HG02981 (cell line): ENCODE results near the gene PCDHB11.
"Not testable (repeated sequence)": the region's sequence is repeated elsewhere in the genome, so short reads cannot be mapped to it uniquely, and the experiment has no call there.

Source experiments
- ATAC-seq: cut with Tn5 transposase; IDR thresholded peaks from one replicate; pipeline ENCODE4 v1.9.1; 2021; ENCODE audit warnings: mild to moderate bottlenecking, moderate library complexity; ENCODE audit not compliant: unreplicated experiment

The PCDHB11 gene

GRCh38 chr5:141199359-141200235 lies at the start of gene PCDHB11:
PCDHB11 (plus strand) TSS chr5:141199627; CDS start chr5:141199775, 148 bp downstream.
- ATAC-seq, result no peak

- ATAC-seq, result no peak
Observed at GRCh38 chr5:141149812-141150211, 49.6 kb upstream of the PCDHB11 start, which contains the start of gene PCDHB6. PCDHB6 (plus strand) TSS chr5:141150057; CDS start chr5:141150258, 201 bp downstream.

- ATAC-seq, result no peak
Observed at GRCh38 chr5:141150224-141150992, 49.0 kb upstream of the PCDHB11 start.

- no peak for ATAC-seq
Observed at GRCh38 chr5:141150993-141151325, 48.5 kb upstream of the PCDHB11 start.

GRCh38 chr5:141151632-141152031 lies 47.8 kb upstream of the PCDHB11 start:
- ATAC-seq, result not testable (repeated sequence)

GRCh38 chr5:141152096-141152495 lies 47.3 kb upstream of the PCDHB11 start:
- ATAC-seq, result not testable (repeated sequence)

DNA sequence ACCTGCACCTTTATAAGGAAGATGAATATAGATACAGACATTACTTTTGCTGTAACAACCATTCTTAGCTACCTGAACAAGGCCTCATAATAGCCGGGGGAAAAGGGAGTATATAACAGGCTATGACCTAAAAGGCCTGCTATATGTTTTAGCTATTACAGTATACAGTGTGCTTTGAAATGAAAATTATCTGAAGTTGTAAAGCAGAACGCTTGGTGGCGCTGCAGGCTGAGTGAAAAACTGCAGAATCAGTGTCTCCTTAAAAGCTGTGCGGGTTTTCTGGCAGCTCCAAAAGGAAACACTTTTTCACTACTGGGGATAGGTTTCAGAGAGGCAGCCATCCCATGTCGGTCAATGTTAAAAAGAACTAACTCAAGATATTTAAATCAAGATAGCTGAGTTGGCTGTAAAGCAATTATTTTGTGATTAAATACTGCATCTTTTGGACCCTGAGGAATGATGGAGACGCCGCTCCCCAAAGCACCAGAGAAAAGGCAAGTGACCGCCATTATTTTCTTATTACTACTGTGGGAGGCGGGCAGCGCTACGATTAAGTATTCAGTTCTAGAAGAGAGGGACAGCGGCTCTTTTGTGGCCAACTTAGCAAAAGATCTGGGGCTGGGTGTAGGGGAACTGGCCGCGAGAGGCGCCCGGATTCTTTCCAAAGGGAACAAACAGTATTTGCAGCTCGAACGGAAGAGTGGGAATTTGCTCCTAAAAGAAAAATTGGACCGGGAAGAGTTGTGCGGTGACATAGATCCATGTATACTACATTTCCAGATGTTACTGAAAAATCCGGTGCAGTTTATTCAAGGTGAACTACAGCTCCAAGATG lies 43.7 kb upstream of the PCDHB11 start:
- no peak for ATAC-seq

GRCh38 chr5:141157356-141157755 lies 42.1 kb upstream of the PCDHB11 start:
- ATAC-seq, result not testable (repeated sequence)

- ATAC-seq, result not testable (repeated sequence)
Observed at GRCh38 chr5:141157901-141158300, 41.5 kb upstream of the PCDHB11 start.

DNA sequence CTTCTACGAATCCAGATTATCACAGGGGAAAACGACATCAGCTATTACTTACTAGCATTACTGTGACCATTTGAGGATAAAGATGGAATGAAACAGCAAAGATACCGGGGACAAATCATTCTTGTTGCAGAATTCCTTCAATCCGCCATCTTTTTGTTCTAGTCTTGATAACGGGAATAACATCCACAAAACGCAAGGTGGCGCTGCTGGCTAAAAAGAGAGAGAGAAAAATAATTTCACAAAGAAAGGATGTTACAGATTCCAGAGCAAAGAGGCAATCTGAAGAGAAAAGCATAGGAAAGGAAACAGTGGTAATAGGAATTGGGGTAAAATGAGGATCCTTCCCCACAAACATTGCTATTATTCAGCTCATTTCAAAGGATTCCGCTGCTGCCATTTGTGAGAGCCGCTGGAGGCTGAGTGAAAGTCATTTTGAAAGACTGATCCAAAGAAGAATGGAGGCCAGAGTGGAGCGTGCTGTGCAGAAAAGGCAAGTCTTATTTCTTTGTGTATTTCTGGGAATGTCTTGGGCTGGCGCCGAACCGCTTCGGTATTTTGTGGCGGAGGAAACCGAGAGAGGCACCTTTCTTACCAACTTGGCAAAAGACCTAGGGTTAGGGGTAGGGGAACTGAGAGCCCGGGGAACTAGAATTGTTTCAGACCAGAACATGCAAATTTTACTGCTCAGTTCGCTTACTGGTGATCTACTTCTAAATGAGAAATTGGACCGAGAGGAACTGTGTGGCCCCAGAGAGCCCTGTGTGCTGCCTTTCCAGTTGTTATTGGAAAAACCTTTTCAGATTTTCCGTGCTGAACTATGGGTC lies 26.8 kb upstream of the PCDHB11 start, which contains the start of gene PCDHB7:
Gene PCDHB7, plus strand, starts transcription at position 264 of the 824 bp plus-strand sequence. Its CDS starts 192 bp downstream, at position 456.
- no peak for ATAC-seq

DNA sequence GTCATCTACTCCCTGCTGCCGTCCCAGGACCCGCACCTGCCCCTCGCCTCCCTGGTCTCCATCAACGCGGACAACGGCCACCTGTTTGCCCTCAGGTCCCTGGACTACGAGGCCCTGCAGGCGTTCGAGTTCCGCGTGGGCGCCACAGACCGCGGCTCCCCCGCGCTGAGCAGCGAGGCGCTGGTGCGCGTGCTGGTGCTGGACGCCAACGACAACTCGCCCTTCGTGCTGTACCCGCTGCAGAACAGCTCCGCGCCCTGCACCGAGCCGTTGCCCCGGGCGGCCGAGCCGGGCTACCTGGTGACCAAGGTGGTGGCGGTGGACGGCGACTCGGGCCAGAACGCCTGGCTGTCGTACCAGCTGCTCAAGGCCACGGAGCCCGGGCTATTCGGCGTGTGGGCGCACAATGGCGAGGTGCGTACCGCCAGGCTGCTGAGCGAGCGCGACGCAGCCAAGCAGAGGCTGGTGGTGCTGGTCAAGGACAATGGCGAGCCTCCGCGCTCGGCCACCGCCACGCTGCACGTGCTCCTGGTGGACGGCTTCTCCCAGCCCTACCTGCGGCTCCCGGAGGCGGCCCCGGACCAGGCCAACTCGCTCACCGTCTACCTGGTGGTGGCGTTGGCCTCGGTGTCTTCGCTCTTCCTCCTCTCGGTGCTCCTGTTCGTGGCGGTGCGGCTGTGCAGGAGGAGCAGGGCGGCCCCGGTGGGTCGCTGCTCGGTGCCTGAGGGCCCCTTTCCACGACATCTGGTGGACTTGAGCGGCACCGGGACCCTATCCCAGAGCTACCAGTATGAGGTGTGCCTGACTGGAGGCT lies 24.9 kb upstream of the PCDHB11 start:
- ATAC-seq, result not testable (repeated sequence)

GRCh38 chr5:141175933-141176332 lies 23.5 kb upstream of the PCDHB11 start:
- ATAC-seq, result no peak

DNA sequence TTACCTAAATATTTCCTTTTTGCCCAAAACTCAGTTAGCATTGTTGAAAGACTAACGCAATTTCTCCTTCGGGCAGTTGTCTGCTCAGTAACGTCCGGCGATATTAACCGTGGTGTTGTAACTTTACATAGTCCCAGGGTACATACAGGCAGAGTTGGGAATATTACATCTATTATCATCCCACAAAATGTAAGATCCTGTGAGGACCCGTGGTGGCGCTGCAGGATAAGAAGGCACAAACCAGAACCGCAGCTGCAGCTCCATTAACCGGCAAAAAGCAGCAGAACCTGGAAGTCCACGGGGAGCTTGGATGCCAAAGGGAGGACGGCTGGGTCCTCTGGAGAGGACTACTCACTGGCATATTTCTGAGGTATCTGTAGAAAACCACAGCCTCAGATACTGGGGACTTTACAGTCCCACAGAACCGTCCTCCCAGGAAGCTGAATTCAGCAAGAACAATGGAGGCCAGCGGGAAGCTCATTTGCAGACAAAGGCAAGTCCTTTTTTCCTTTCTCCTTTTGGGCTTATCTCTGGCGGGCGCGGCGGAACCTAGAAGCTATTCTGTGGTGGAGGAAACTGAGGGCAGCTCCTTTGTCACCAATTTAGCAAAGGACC lies 21.7 kb upstream of the PCDHB11 start, which contains the start of gene PCDHB8:
Gene PCDHB8, plus strand, starts transcription at position 214 of the 615 bp plus-strand sequence. Its CDS starts 245 bp downstream, at position 459.
- not testable (repeated sequence) for ATAC-seq

DNA sequence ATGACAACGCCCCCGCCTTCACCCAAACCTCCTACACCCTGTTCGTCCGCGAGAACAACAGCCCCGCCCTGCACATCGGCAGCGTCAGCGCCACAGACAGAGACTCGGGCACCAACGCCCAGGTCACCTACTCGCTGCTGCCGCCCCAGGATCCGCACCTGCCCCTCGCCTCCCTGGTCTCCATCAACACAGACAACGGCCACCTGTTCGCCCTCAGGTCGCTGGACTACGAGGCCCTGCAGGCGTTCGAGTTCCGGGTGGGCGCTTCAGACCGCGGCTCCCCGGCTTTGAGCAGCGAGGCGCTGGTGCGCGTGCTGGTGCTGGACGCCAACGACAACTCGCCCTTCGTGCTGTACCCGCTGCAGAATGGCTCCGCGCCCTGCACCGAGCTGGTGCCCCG lies 20.1 kb upstream of the PCDHB11 start:
- ATAC-seq, result not testable (repeated sequence)

DNA sequence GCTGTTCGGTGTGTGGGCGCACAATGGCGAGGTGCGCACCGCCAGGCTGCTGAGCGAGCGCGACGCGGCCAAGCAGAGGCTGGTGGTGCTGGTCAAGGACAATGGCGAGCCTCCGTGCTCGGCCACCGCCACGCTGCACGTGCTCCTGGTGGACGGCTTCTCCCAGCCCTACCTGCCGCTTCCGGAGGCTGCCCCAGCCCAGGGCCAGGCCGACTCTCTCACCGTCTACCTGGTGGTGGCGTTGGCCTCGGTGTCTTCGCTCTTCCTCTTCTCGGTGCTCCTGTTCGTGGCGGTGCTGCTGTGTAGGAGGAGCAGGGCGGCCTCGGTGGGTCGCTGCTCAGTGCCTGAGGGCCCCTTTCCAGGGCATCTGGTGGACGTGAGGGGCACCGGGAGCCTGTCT lies 19.6 kb upstream of the PCDHB11 start:
- ATAC-seq, result not testable (repeated sequence)

- no peak for ATAC-seq
Observed at GRCh38 chr5:141180313-141180712, 19.1 kb upstream of the PCDHB11 start.

DNA sequence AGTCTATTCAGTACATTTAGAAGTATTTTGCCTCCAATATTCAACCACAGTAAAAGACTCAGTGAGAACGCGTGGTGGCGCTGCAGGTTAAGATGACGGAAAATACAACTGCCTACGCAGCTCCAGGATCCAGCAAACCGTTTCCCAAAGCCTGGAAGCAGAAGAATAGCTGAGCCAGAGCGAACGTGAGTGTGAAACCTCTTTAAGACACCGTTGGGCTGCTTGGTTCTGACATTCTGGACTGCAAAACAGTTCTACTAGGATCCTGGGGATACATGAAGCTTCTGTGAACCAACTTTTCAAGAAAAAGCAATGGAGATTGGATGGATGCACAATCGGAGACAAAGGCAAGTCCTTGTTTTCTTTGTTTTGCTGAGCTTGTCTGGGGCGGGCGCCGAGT lies 17.2 kb upstream of the PCDHB11 start, which contains the start of gene PCDHB16:
Gene PCDHB16, plus strand, starts transcription at position 140 of the 400 bp plus-strand sequence. Its CDS starts 173 bp downstream, at position 313.
- no peak for ATAC-seq

DNA sequence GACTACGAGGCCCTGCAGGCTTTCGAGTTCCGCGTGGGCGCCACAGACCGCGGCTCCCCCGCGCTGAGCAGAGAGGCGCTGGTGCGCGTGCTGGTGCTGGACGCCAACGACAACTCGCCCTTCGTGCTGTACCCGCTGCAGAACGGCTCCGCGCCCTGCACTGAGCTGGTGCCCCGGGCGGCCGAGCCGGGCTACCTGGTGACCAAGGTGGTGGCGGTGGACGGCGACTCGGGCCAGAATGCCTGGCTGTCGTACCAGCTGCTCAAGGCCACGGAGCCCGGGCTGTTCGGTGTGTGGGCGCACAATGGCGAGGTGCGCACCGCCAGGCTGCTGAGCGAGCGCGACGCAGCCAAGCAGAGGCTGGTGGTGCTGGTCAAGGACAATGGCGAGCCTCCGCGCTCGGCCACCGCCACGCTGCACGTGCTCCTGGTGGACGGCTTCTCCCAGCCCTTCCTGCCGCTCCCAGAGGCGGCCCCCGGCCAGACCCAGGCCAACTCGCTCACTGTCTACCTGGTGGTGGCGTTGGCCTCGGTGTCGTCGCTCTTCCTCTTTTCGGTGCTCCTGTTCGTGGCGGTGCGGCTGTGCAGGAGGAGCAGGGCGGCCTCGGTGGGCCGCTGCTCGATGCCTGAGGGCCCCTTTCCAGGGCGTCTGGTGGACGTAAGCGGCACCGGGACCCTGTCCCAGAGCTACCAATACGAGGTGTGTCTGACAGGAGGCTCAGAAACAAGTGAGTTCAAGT lies 15.1 kb upstream of the PCDHB11 start:
- ATAC-seq, result not testable (repeated sequence)
